ENCODE measurements around the gene C4orf50.

Gene C4orf50

DNA sequence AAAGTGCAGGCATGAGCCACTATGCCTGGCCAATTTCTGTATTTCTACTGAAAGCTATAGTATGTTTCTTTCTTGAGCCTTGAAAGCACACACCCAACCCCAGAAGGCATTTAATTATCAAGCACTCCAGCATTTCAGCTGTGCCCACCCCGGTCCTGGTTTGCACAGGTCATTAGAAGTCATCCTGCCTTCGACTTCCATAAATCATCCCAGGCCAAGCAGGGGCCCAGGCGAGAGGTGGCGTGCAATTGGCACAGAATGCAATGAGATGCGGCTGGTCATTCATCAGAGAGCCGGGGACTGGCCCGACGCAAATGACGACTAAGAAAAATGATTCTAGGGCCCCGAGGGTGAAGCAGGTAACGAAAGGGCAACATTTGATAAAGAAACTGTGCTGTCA lies 100.6 kb downstream of the C4orf50 start:
- CTCF ChIA-PET, result interaction anchor here (0.6 kb wide), 1 partner anchor 15 kb away, joined by 3 read pairs; no protein-coding TSS in a partner anchor
- no peak for DNase-seq (ENCODE audit: low spot score)
- H3K27ac ChIP-seq, result no peak overlapping the region
- POLR2A ChIA-PET (ENCODE audit: low non-redundant PET), result no interaction called here
- TF ChIP-seq, protein P1, sequence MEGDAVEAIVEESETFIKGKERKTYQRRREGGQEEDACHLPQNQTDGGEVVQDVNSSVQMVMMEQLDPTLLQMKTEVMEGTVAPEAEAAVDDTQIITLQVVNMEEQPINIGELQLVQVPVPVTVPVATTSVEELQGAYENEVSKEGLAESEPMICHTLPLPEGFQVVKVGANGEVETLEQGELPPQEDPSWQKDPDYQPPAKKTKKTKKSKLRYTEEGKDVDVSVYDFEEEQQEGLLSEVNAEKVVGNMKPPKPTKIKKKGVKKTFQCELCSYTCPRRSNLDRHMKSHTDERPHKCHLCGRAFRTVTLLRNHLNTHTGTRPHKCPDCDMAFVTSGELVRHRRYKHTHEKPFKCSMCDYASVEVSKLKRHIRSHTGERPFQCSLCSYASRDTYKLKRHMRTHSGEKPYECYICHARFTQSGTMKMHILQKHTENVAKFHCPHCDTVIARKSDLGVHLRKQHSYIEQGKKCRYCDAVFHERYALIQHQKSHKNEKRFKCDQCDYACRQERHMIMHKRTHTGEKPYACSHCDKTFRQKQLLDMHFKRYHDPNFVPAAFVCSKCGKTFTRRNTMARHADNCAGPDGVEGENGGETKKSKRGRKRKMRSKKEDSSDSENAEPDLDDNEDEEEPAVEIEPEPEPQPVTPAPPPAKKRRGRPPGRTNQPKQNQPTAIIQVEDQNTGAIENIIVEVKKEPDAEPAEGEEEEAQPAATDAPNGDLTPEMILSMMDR (conservative IDR thresholded peaks at IDR 0.05; ENCODE audit: low read depth), result no peak

DNA sequence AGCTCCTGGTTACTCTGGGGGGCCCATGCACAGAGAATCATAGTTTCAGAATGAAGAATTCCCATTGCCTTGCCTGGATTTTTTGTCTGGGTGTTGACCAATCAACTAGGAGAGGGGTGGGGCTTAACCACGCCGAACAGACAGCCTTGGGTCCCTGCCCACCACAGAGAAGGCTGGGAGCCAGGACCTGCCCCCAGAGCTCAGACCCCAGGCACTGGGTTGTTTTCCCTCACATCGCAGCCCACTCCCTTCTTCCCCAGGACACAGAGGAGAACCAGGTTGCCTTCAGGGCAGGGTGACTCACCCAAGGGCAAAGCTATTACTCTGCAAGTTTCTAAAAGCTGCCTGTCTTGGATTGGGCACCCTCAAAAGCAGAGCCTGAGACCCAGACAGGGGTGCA lies 102.0 kb downstream of the C4orf50 start:
- ChIA-PET CTCF (interaction anchor here (0.8 kb wide), 1 partner anchor 17 kb away, joined by 3 read pairs; no protein-coding TSS in a partner anchor), POLR2A (ENCODE audit: low non-redundant PET) (no interaction called here)
- TF ChIP-seq, protein P1 (conservative IDR thresholded peaks at IDR 0.05; ENCODE audit: low read depth), result no peak
- H3K27ac ChIP-seq, result no peak overlapping the region
- no peak for DNase-seq (ENCODE audit: low spot score)

DNA sequence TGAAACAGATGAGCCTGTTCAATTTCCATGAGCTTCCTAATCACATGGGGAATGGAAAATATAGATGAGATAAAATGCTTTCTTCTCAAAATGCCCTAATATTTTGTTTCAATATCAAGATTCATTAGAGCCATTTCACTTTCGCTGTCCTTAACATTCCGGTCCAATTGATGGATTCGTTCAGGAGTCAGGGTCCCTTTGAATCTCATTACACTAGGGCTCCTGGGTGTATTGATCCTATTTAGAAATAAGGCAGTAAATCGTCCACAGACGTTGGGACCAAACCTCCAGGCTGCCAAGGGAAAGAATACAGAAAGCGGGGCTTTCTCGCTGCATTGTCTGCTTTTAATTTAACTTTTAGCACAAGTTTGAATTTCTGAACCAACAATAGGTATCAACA lies 104.8 kb downstream of the C4orf50 start:
- POLR2A ChIA-PET (ENCODE audit: low non-redundant PET), result no interaction called here
- DNase-seq (ENCODE audit: low spot score), result no peak
- CTCF ChIA-PET, result no interaction called here
- TF ChIP-seq, protein P1 (conservative IDR thresholded peaks at IDR 0.05; ENCODE audit: low read depth), result no peak
- no peak overlapping the region for H3K27ac ChIP-seq

DNA sequence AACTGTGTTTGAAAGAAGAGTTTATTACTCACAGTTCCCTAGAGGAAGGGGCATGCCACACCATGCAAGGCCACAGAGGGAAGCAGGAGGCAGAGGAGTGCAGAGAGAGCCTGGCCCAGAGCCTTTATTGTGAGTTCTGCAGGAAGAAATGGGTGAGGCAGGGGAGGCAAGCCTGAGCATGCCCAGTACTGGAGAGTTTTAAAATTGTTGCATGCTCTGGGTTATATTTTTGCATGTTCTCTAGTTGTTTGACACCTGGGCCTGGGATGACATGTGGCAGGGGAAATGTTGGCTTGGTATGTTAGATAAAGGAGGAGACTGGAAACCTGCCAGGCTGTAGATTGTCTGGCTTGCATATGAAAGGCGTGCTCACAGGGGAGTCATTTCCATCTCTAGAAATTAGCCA lies 105.6 kb downstream of the C4orf50 start:
- CTCF ChIA-PET, result interaction anchor here (0.7 kb wide), 1 partner anchor 16 kb away, joined by 3 read pairs; no protein-coding TSS in a partner anchor
- no peak for DNase-seq (ENCODE audit: low spot score)
- H3K27ac ChIP-seq, result no peak overlapping the region
- POLR2A ChIA-PET (ENCODE audit: low non-redundant PET), result no interaction called here
- TF ChIP-seq, protein P1 (conservative IDR thresholded peaks at IDR 0.05; ENCODE audit: low read depth), result no peak

DNA sequence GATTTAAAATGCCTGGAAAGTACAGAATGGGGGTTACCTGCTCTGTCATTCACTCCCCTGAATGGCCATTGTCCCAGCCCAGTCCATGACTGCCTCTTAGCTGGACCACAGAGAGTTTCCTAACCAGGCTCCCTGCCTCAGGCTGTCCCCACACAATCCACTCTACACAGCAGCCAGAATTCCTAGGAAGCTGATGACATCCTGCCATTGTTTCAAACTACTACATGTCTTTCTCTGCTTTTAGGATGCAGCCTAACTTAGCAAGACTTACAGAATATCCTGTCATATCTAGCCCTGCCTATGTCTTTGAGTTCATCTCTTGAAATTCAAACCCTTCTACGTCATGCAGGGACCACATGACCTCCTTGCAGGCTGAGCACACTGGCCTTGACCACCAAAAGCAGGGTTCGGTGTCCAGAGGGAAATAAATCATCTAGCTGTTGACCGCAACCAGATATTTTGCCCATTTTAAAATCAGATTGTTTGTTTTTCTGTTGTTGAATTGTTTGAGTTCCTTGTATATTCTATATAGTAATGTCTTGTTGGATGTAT lies 109.3 kb downstream of the C4orf50 start:
- CTCF ChIA-PET, result no interaction called here
- no peak for DNase-seq (ENCODE audit: low spot score)
- H3K27ac ChIP-seq, result no peak overlapping the region
- TF ChIP-seq, protein P1 (conservative IDR thresholded peaks at IDR 0.05; ENCODE audit: low read depth), result no peak
- POLR2A ChIA-PET (ENCODE audit: low non-redundant PET), result no interaction called here

DNA sequence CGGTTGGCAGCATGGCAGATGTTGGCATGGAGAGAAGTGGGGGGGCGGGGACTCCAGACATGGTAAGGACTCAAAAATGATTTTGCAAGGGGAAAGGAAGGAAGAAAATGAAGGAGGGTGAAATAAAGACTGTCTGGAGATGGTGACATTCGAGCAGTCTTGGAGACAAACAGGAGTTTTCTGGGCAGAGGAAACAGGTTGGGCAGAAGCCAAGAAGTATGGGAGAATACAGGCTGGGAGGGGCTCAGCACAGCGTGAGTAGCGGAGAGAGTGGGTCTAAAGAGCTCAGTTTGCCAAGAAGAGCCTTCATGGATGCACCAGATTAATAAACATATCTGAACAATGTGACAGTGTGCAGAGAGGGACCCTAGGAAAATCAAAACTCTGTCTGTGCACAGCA lies 112.0 kb downstream of the C4orf50 start:
- no peak for DNase-seq (ENCODE audit: low spot score)
- TF ChIP-seq, protein P1 (conservative IDR thresholded peaks at IDR 0.05; ENCODE audit: low read depth), result no peak
- ChIA-PET POLR2A (ENCODE audit: low non-redundant PET) (no interaction called here), CTCF (no interaction called here)
- no peak overlapping the region for H3K27ac ChIP-seq
